Measurements from ENCODE around the gene SH3RF1. TPM values are rescaled to one million over a fixed set of nuclear protein-coding genes. Genes with fewer than 3 reads are reported as not detected.
"Not testable (repeated sequence)": the region's sequence is repeated elsewhere in the genome, so short reads cannot be mapped to it uniquely, and the experiment has no call there.

Gene SH3RF1
- 10 to 100 TPM; 18.7 to 20.9 (median 19.0) TPM for polyA plus RNA-seq (ENCODE audit: insufficient read depth in 1 of 5, insufficient read length in 5 of 5, low replicate concordance in 1 of 5)
- long read RNA-seq, donor 1, full-length matches to known transcripts, result 2 of 2 reads
- long read RNA-seq, donor 1, partial matches to known transcripts, result 0 of 2 reads
- long read RNA-seq, donor 1, other reads (novel, unspliced or antisense), result 0 of 2 reads
- long read RNA-seq, donor 2, result 0 reads
- long read RNA-seq, donor 3, full-length matches to known transcripts, result 3 of 3 reads
- long read RNA-seq, donor 3, partial matches to known transcripts, result 0 of 3 reads
- long read RNA-seq, donor 3, other reads (novel, unspliced or antisense), result 0 of 3 reads
- long read RNA-seq, donor 4, partial matches to known transcripts, result 18 of 18 reads
- long read RNA-seq, donor 4, other reads (novel, unspliced or antisense), result 0 of 18 reads
- long read RNA-seq, donor 5, partial matches to known transcripts, result 5 of 5 reads
- long read RNA-seq, donor 5, other reads (novel, unspliced or antisense), result 0 of 5 reads
- long read RNA-seq, donor 6, full-length matches to known transcripts, result 7 of 7 reads
- long read RNA-seq, donor 6, partial matches to known transcripts, result 0 of 7 reads
- long read RNA-seq, donor 6, other reads (novel, unspliced or antisense), result 0 of 7 reads
- long read RNA-seq, donor 7, full-length matches to known transcripts, result 4 of 25 reads
- long read RNA-seq, donor 7, partial matches to known transcripts, result 21 of 25 reads
- long read RNA-seq, donor 7, other reads (novel, unspliced or antisense), result 0 of 25 reads
- long read RNA-seq, donor 8, result 0 reads

GRCh38 chr4:169270810-169271691 lies at the start of gene SH3RF1:
Gene SH3RF1, minus strand, starts transcription at chr4:169270956. Its CDS starts 1,744 bp downstream, at chr4:169269212.
- peak; percentile 82 to 89 for DNase-seq

- no peak for DNase-seq
Measured at GRCh38 chr4:169315530-169316343, 45.0 kb upstream of the SH3RF1 start.

GRCh38 chr4:169314906-169315305 lies 44.1 kb upstream of the SH3RF1 start:
- peak; percentile 54 to 59 for DNase-seq

- DNase-seq, result no peak
Measured at GRCh38 chr4:169313732-169314131, 43.0 kb upstream of the SH3RF1 start.

GRCh38 chr4:169312690-169313422 lies 42.1 kb upstream of the SH3RF1 start:
- no peak for DNase-seq

GRCh38 chr4:169311643-169312365 lies 41.0 kb upstream of the SH3RF1 start:
- DNase-seq, result peak in 1 of 2 donors; percentile 43

GRCh38 chr4:169309326-169309967 lies 38.7 kb upstream of the SH3RF1 start:
- DNase-seq, result no peak

GRCh38 chr4:169307576-169307975 lies 36.8 kb upstream of the SH3RF1 start:
- no peak for DNase-seq

GRCh38 chr4:169305651-169306050 lies 34.9 kb upstream of the SH3RF1 start:
- DNase-seq, result no peak

GRCh38 chr4:169305173-169305572 lies 34.4 kb upstream of the SH3RF1 start:
- DNase-seq, result no peak

GRCh38 chr4:169295822-169296221 lies 25.1 kb upstream of the SH3RF1 start:
- no peak for DNase-seq

GRCh38 chr4:169293343-169294176 lies 22.8 kb upstream of the SH3RF1 start:
- DNase-seq, result no peak

GRCh38 chr4:169287983-169288382 lies 17.2 kb upstream of the SH3RF1 start:
- not testable (repeated sequence) for DNase-seq

- no peak for DNase-seq
Measured at GRCh38 chr4:169286562-169287301, 16.0 kb upstream of the SH3RF1 start.

GRCh38 chr4:169283114-169283509 lies 12.4 kb upstream of the SH3RF1 start:
- no peak for DNase-seq

GRCh38 chr4:169282429-169283113 lies 11.8 kb upstream of the SH3RF1 start:
- DNase-seq, result no peak

- DNase-seq, result peak; percentile 68 to 78
Measured at GRCh38 chr4:169279108-169279507, 8.4 kb upstream of the SH3RF1 start.
